Right lobe of liver (tissue), 6 donors: Measurements from ENCODE around the gene MRPS25. TPM values are rescaled to one million over a fixed set of nuclear protein-coding genes. Genes with fewer than 3 reads are reported as not detected.

Source experiments
- ATAC-seq, 4 donors: fragments of 200-7000 bp; cut with Tn5 transposase; one replicate each; pipeline ENCODE4 v1.9.1; 2020; ENCODE audit warnings: mild to moderate bottlenecking in 4 of 4, moderate library complexity in 4 of 4
- DNase-seq, 3 donors: peaks; one replicate each; pipeline ENCODE4 v3.0.0-alpha.2; 2020
- H3K27ac ChIP-seq, 3 donors: fragments of 200-600 bp; one replicate each; pipeline ENCODE4 v1.8.0; 2022
- H3K27me3 ChIP-seq, 2 donors: fragments of 200-600 bp; one replicate each; pipeline ENCODE4 v1.8.0; 2022
- H3K36me3 ChIP-seq, 4 donors: fragments of 200-600 bp; sonication (generic) in 1 of 4; one replicate each; pipeline versions ENCODE4 v1.5.1 to v1.8.0; 2017 to 2022; ENCODE audit warnings: control low read depth in 1 of 4
- H3K4me1 ChIP-seq, 4 donors: fragments of 200-600 bp; sonication (generic) in 1 of 4; one replicate each; pipeline versions ENCODE4 v1.5.1 to v1.8.0; 2017 to 2022; ENCODE audit warnings: control low read depth in 1 of 4
- H3K4me3 ChIP-seq, 3 donors: fragments of 200-600 bp; one replicate each; pipeline ENCODE4 v1.8.0; 2022
- H3K9me3 ChIP-seq, 4 donors: fragments of 200-600 bp; sonication (generic) in 1 of 4; one replicate each; pipeline versions ENCODE4 v1.5.1 to v1.8.0; 2017 to 2022; ENCODE audit warnings: control low read depth in 1 of 4
- CTCF ChIP-seq, 4 donors: fragments of 200-600 bp in 3 of 4; fragments of 450-650 bp in 1 of 4; IDR thresholded peaks; one replicate each; pipeline versions ENCODE4 v1.5.1 to v1.8.0; 2016 to 2022; ENCODE audit warnings: antibody characterized with exemption in 4 of 4, mild to moderate bottlenecking in 2 of 4
- POLR2A ChIP-seq: fragments of 450-650 bp; IDR thresholded peaks from one replicate; pipeline ENCODE4 v1.6.1; 2017; ENCODE audit warnings: antibody characterized with exemption, mild to moderate bottlenecking
- WGBS: methylation state at CpG from one replicate; pipeline ENCODE4 v1.1.6; 2018; ENCODE audit warnings: low coverage, low lambda C conversion rate; ENCODE audit not compliant: insufficient coverage; ENCODE audit errors: missing lambda C conversion rate; 5-methylcytosine and 5-hydroxymethylcytosine counted together
- intact Hi-C, 2 donors: fragments of 100-400 bp; cut with DNase I; formaldehyde crosslinking; loops; one replicate each; pipeline versions ENCODE4 v1.11.2 to v1.14.1; 2022
- total RNA-seq, 6 experiments: library from RNA; depleted of rRNA in 2 of 6; stranded (reverse); fragments of >200 nt in 2 of 6; fragmentation: NEBNext Ultra II Directional in 3 of 6; extraction: Animal tissue kit (Norgen Biotek cat#: 25700) in 3 of 6; gene quantifications; one replicate each; pipeline versions ENCODE4 v1.1.0 to v1.2.4, GENCODE V29; 2016 to 2023
- donor health status: DM: no; HTN: yes; CAD: no.
- donor health status: DM: no; HTN: no; CAD: no.
- donor health status: DM: no; HTN: no; CAD: no.
- donor health status: DM: no; HTN: yes; CAD: no.
- donor health status: DM: no; HTN: yes; CAD: no.

MRPS25 gene
- total RNA-seq, 6 experiments from 2014 or later = 36.8 to 53.6 (median 48.0) TPM

GRCh38 chr3:15038306-15038705, 26.8 kb downstream of the MRPS25 start:
- H3K36me3 ChIP-seq = peaks cover 0 to 49% (median 16%) of the 10 kb centered on the region in 4 donors
- DNase-seq (no peak), ATAC-seq (no peak)
- TF ChIP-seq POLR2A = no peak
- TF ChIP-seq CTCF (IDR thresholded peaks at IDR 0.05) = no peak
- H3K4me1 ChIP-seq = peaks cover 0 to 5% (median 2%) of the 10 kb centered on the region in 4 donors
- no peak overlapping the region for H3K4me3 ChIP-seq
- 94% methylated on average over 6 of the region's 6 CpGs for WGBS
- no peak overlapping the region for H3K27ac ChIP-seq
- no peaks in the 10 kb centered on the region for H3K27me3 ChIP-seq
- intact Hi-C loops = loop anchor here in 1 of 2 donors (10.0 kb wide), 1 partner anchor 114 kb away; no protein-coding TSS in a partner anchor
- H3K9me3 ChIP-seq = no peaks in the 10 kb centered on the region

GRCh38 chr3:15033103-15033502, 32.0 kb downstream of the MRPS25 start:
- intact Hi-C loops = loop anchor here in 1 of 2 donors (10.0 kb wide), 1 partner anchor 108 kb away; no protein-coding TSS in a partner anchor
- H3K9me3 ChIP-seq = no peaks in the 10 kb centered on the region
- TF ChIP-seq POLR2A (no peak), CTCF (IDR thresholded peaks at IDR 0.05) (no peak)
- H3K36me3 ChIP-seq = peaks cover 0 to 61% (median 16%) of the 10 kb centered on the region in 4 donors
- ATAC-seq (no peak), DNase-seq (no peak)
- no peaks in the 10 kb centered on the region for H3K27me3 ChIP-seq
- H3K27ac ChIP-seq = no peak overlapping the region
- H3K4me1 ChIP-seq = no peaks in the 10 kb centered on the region
- no peak overlapping the region for H3K4me3 ChIP-seq
- 80% methylated on average over 1 of the region's 3 CpGs for WGBS

- Histone ChIP-seq H3K4me1 (no peaks in the 10 kb centered on the region), H3K27ac (no peak overlapping the region), H3K27me3 (no peaks in the 10 kb centered on the region), H3K36me3 (peaks cover 0 to 57% (median 14%) of the 10 kb centered on the region in 4 donors), H3K4me3 (no peak overlapping the region), H3K9me3 (no peaks in the 10 kb centered on the region)
- DNase-seq (no peak), ATAC-seq (no peak)
- WGBS = no CpG with 5 or more reads among the region's 2 CpGs
- intact Hi-C loops = loop anchor here in 1 of 2 donors (10.0 kb wide), 1 partner anchor 108 kb away; no protein-coding TSS in a partner anchor
- TF ChIP-seq CTCF (IDR thresholded peaks at IDR 0.05) (no peak), POLR2A (no peak)
Measured at GRCh38 chr3:15032650-15033049, 32.5 kb downstream of the MRPS25 start.

- Histone ChIP-seq H3K27me3 (no peaks in the 10 kb centered on the region), H3K36me3 (peaks cover 0 to 51% (median 13%) of the 10 kb centered on the region in 4 donors), H3K4me1 (no peaks in the 10 kb centered on the region), H3K4me3 (no peak overlapping the region), H3K9me3 (no peaks in the 10 kb centered on the region), H3K27ac (no peak overlapping the region)
- intact Hi-C loops = loop anchor here in 1 of 2 donors (10.0 kb wide), 1 partner anchor 105 kb away; no protein-coding TSS in a partner anchor
- DNase-seq (no peak), ATAC-seq (no peak)
- TF ChIP-seq CTCF (IDR thresholded peaks at IDR 0.05) (no peak), POLR2A (no peak)
Measured at GRCh38 chr3:15029625-15030024, 35.5 kb downstream of the MRPS25 start.

GRCh38 chr3:15023719-15024118, 41.4 kb downstream of the MRPS25 start:
- H3K4me1 ChIP-seq = no peaks in the 10 kb centered on the region
- intact Hi-C loops = no loop called here
- 90% methylated on average over 2 of the region's 2 CpGs for WGBS
- ATAC-seq (no peak), DNase-seq (no peak)
- H3K36me3 ChIP-seq = peaks cover 0 to 67% (median 24%) of the 10 kb centered on the region in 4 donors
- H3K27ac ChIP-seq = no peak overlapping the region
- TF ChIP-seq POLR2A (no peak), CTCF (IDR thresholded peaks at IDR 0.05) (no peak)
- H3K9me3 ChIP-seq = no peaks in the 10 kb centered on the region
- no peak overlapping the region for H3K4me3 ChIP-seq
- H3K27me3 ChIP-seq = no peaks in the 10 kb centered on the region
